HCT116 (cell line): ENCODE measurements around the gene ARHGEF10L. TPM values are rescaled to one million over a fixed set of nuclear protein-coding genes. Genes with fewer than 3 reads are reported as not detected.

Source experiments
- ATAC-seq: fragments of 200-7000 bp; cut with Tn5 transposase; 2 replicates; pipeline ENCODE4 v1.9.1; 2020; ENCODE audit warnings: mild to moderate bottlenecking, moderate library complexity
- BruUV-seq: library from RNA; stranded (reverse); fragments of 400-500 nt; replicated peaks from 2 replicates; lab custom pipeline; 2021; lab: Mats Ljungman, UMichigan
- CTCF ChIA-PET: fragments of 300-600 bp; sonication (Branson Sonifier 250); formaldehyde crosslinking; loops from one replicate; lab custom pipeline; 2021; ENCODE audit warnings: antibody characterized with exemption; lab: Charles Lee
- POLR2A ChIA-PET: fragments of 300-600, 350-600 bp; sonication (Branson Sonifier 250); formaldehyde crosslinking; loops from one replicate; lab custom pipeline; 2021; ENCODE audit warnings: antibody characterized with exemption; lab: Charles Lee
- RAD21 ChIA-PET, 2 experiments: fragments of 300-600 bp; sonication (Branson Sonifier 250); formaldehyde crosslinking; loops; one replicate each; lab custom pipeline; 2023; ENCODE audit warnings: low total read pairs in 2 of 2; ENCODE audit not compliant: uncharacterized antibody in 2 of 2, unreplicated experiment in 2 of 2, low non-redundant PET in 1 of 2; lab: Charles Lee
- DNase-seq: peaks from one replicate; pipeline ENCODE4 v3.0.0-alpha.2; 2010; ENCODE audit warnings: low read depth, low spot score
- H2AFZ ChIP-seq: fragments of 200-600 bp; shearing (Covaris generic), sonication (generic); 2 replicates; pipeline ENCODE4 v1.6.1; 2017; ENCODE audit warnings: low read depth, mixed run types, mixed read lengths, antibody characterized with exemption, low read length; ENCODE audit not compliant: poor library complexity, severe bottlenecking
- H3K27ac ChIP-seq: 2 replicates; pipeline ENCODE4 v1.5.1; 2012; ENCODE audit warnings: low read depth, low read length
- H3K27me3 ChIP-seq: fragments of 200-600 bp; sonication (generic); 2 replicates; pipeline ENCODE4 v1.6.1; 2016; ENCODE audit warnings: mixed run types, low read length, mixed read lengths; ENCODE audit not compliant: insufficient read depth
- H3K36me3 ChIP-seq, 2 experiments: fragments of 200-500 bp in 1 of 2; fragments of 200-600 bp in 1 of 2; sonication (Bioruptor generic) in 1 of 2; sonication (generic) in 1 of 2; 2 replicates each; pipeline versions ENCODE4 v1.5.1 to v1.6.1; 2014 to 2016; ENCODE audit warnings: low read length in 2 of 2, inconsistent platforms in 1 of 2, mixed read lengths in 1 of 2, mixed run types in 1 of 2; ENCODE audit not compliant: insufficient read depth in 2 of 2, control insufficient read depth in 1 of 2
- H3K4me1 ChIP-seq, 2 experiments: fragments of 200-600 bp in 1 of 2; sonication (generic) in 1 of 2; 2 replicates each; pipeline versions ENCODE4 v1.5.1 to v1.6.1; 2012 to 2017; ENCODE audit warnings: low read length in 2 of 2, inconsistent platforms in 1 of 2, mild to moderate bottlenecking in 1 of 2, mixed read lengths in 1 of 2, mixed run types in 1 of 2, moderate library complexity in 1 of 2; ENCODE audit not compliant: insufficient read depth in 2 of 2, control insufficient read depth in 1 of 2
- H3K4me2 ChIP-seq: fragments of 200-600 bp; sonication (generic); 2 replicates; pipeline ENCODE4 v1.6.1; 2017; ENCODE audit warnings: mixed run types, low read length, mixed read lengths
- H3K4me3 ChIP-seq, 2 experiments: fragments of 200-600 bp in 1 of 2; sonication (generic) in 1 of 2; replicated peaks in 1 of 2; 2 replicates each; pipeline ENCODE4 v1.5.1; 2011 to 2016; ENCODE audit warnings: low read length in 2 of 2, control low read depth in 1 of 2, low read depth in 1 of 2, mild to moderate bottlenecking in 1 of 2, mixed read lengths in 1 of 2, mixed run types in 1 of 2
- H3K79me2 ChIP-seq: fragments of 200-600 bp; sonication (generic); 2 replicates; pipeline ENCODE4 v1.6.1; 2017; ENCODE audit warnings: mild to moderate bottlenecking, mixed run types, low read length, moderate library complexity, mixed read lengths; ENCODE audit not compliant: insufficient read depth
- H3K9ac ChIP-seq: fragments of 200-600 bp; sonication (generic); 2 replicates; pipeline ENCODE4 v1.6.1; 2016; ENCODE audit warnings: low read length, mixed read lengths
- H3K9me2 ChIP-seq: fragments of 200-600 bp; sonication (generic), shearing (Covaris generic); 2 replicates; pipeline ENCODE4 v1.6.1; 2017; ENCODE audit warnings: mixed run types, mild to moderate bottlenecking, moderate library complexity; ENCODE audit not compliant: insufficient read depth
- H3K9me3 ChIP-seq, 2 experiments: fragments of 200-500 bp in 1 of 2; fragments of 200-600 bp in 1 of 2; sonication (Bioruptor generic) in 1 of 2; sonication (generic) in 1 of 2; 2 replicates each; pipeline ENCODE4 v1.6.1; 2014 to 2017; ENCODE audit warnings: low read length in 2 of 2, mixed read lengths in 2 of 2, inconsistent platforms in 1 of 2, low read depth in 1 of 2, mild to moderate bottlenecking in 1 of 2, mixed run types in 1 of 2, moderate library complexity in 1 of 2; ENCODE audit not compliant: control insufficient read depth in 1 of 2, insufficient read depth in 1 of 2
- H4K20me1 ChIP-seq: fragments of 200-600 bp; sonication (generic), shearing (Covaris generic); 2 replicates; pipeline ENCODE4 v1.6.1; 2017; ENCODE audit warnings: mixed run types, mild to moderate bottlenecking, moderate library complexity; ENCODE audit not compliant: insufficient read depth
- CBX3 ChIP-seq: IDR thresholded peaks from 2 replicates; pipeline ENCODE4 v1.6.1; 2012; ENCODE audit warnings: low read depth
- EGR1 ChIP-seq: IDR thresholded peaks from 2 replicates; pipeline ENCODE4 v1.6.1; 2012; ENCODE audit warnings: low read depth
- EZH2 ChIP-seq: fragments of 200-600 bp; sonication (generic); IDR thresholded peaks from 2 replicates; pipeline ENCODE4 v1.6.1; 2017; ENCODE audit warnings: antibody characterized with exemption, mixed run types
- REST ChIP-seq: IDR thresholded peaks from 2 replicates; pipeline ENCODE4 v1.6.1; 2012; ENCODE audit warnings: low read depth
- SIN3A ChIP-seq: IDR thresholded peaks from 2 replicates; pipeline ENCODE4 v1.6.1; 2012; ENCODE audit warnings: low read depth
- SRF ChIP-seq: IDR thresholded peaks from 2 replicates; pipeline ENCODE4 v1.6.1; 2012; ENCODE audit warnings: low read depth
- TCF7L2 ChIP-seq: IDR thresholded peaks from 2 replicates; pipeline ENCODE4 v1.7.0; 2011; ENCODE audit warnings: borderline replicate concordance, inconsistent platforms; ENCODE audit not compliant: insufficient read depth, insufficient read length; ENCODE audit errors: extremely low read depth
- intact Hi-C: fragments of 100-400 bp; cut with micrococcal nuclease; formaldehyde crosslinking; loops from 2 replicates; pipeline ENCODE4 v1.10.0; 2022
- total RNA-seq: library from RNA; stranded (reverse); gene quantifications from one replicate; pipeline ENCODE4 v1.2.1, GENCODE V29; 2021; ENCODE audit not compliant: unreplicated experiment

The ARHGEF10L gene
- total RNA-seq, 1 experiment from 2014 or later = 14.7 TPM

GRCh38 chr1:17672226-17672625 lies 132.7 kb downstream of the ARHGEF10L start:
- intact Hi-C loops = no loop called here
- TF ChIP-seq EGR1 (no peak), EZH2 (no peak), SRF (no peak), CBX3 (no peak), REST (no peak), SIN3A (no peak), TCF7L2 (no peak)
- Histone ChIP-seq H3K27me3 (no peaks in the 10 kb centered on the region), H4K20me1 (no peaks in the 10 kb centered on the region), H3K36me3 (no peaks in the 10 kb centered on the region), H3K4me1 (no peaks in the 10 kb centered on the region), H3K4me2 (no peak overlapping the region), H3K9me2 (no peaks in the 10 kb centered on the region), H3K27ac (no peak overlapping the region), H3K9me3 (no peaks in the 10 kb centered on the region), H2AFZ (no peak overlapping the region), H3K79me2 (no peaks in the 10 kb centered on the region), H3K4me3 (no peak overlapping the region), H3K9ac (no peak overlapping the region)
- ChIA-PET RAD21 (no interaction called here), POLR2A (no interaction called here), CTCF (no interaction called here)
- no peak for DNase-seq
- ATAC-seq = no peak
- BruUV-seq = no TSS peak
